PC-9 (cell line): ENCODE measurements around the gene ETNK2. TPM values are rescaled to one million over a fixed set of nuclear protein-coding genes. Genes with fewer than 3 reads are reported as not detected.

Source experiments
- BruUV-seq: library from RNA; stranded (reverse); fragments of 400-500 nt; replicated peaks from 2 replicates; lab custom pipeline; 2021; lab: Mats Ljungman, UMichigan
- CTCF ChIA-PET: fragments of 300-600 bp; sonication (Branson Sonifier 250); formaldehyde crosslinking; loops from one replicate; lab custom pipeline; 2022; ENCODE audit warnings: antibody characterized with exemption; lab: Charles Lee
- POLR2A ChIA-PET: fragments of 300-600 bp; sonication (Branson Sonifier 250); formaldehyde crosslinking; loops from one replicate; lab custom pipeline; 2022; ENCODE audit warnings: antibody characterized with exemption; ENCODE audit not compliant: unreplicated experiment; lab: Charles Lee
- DNase-seq, 2 experiments: peaks; one replicate each; pipeline versions ENCODE4 v3.0.0 to v3.0.0-alpha.2; 2015 to 2022; ENCODE audit warnings: mixed read lengths in 1 of 2
- H2AFZ ChIP-seq: fragments of 200-600 bp; sonication (generic); 2 replicates; pipeline ENCODE4 v1.8.1; 2017; ENCODE audit warnings: antibody characterized with exemption
- H3F3A ChIP-seq: fragments of 200-600 bp; sonication (generic); 2 replicates; pipeline ENCODE4 v1.8.1; 2017; ENCODE audit warnings: antibody characterized with exemption, mild to moderate bottlenecking, low read depth; ENCODE audit not compliant: insufficient read depth
- H3K27ac ChIP-seq: fragments of 200-600 bp; sonication (generic); 2 replicates; pipeline ENCODE4 v1.6.1; 2016; ENCODE audit warnings: mixed run types
- H3K27me3 ChIP-seq: fragments of 200-600 bp; sonication (generic); 2 replicates; pipeline ENCODE4 v1.6.1; 2016; ENCODE audit warnings: low read depth, mixed run types; ENCODE audit not compliant: insufficient read depth
- H3K36me3 ChIP-seq: fragments of 200-600 bp; sonication (generic); 2 replicates; pipeline ENCODE4 v1.6.1; 2016; ENCODE audit warnings: low read depth, mixed run types
- H3K4me1 ChIP-seq: fragments of 200-600 bp; sonication (generic); replicated peaks from 2 replicates; pipeline ENCODE4 v1.6.1; 2016; ENCODE audit warnings: mixed run types; ENCODE audit not compliant: insufficient read depth
- H3K4me2 ChIP-seq: fragments of 200-600 bp; sonication (generic); 2 replicates; pipeline ENCODE4 v1.6.1; 2017; ENCODE audit warnings: mixed run types
- H3K4me3 ChIP-seq: fragments of 200-600 bp; sonication (generic); 2 replicates; pipeline ENCODE4 v1.6.1; 2016; ENCODE audit warnings: mixed run types
- H3K79me2 ChIP-seq: fragments of 200-600 bp; sonication (generic); 2 replicates; pipeline ENCODE4 v1.6.1; 2017; ENCODE audit warnings: low read depth, mixed run types
- H3K9me2 ChIP-seq: fragments of 200-600 bp; sonication (generic); 2 replicates; pipeline ENCODE4 v1.8.1; 2017; ENCODE audit warnings: mild to moderate bottlenecking; ENCODE audit not compliant: insufficient read depth
- H3K9me3 ChIP-seq: fragments of 200-600 bp; sonication (generic); 2 replicates; pipeline ENCODE4 v1.8.1; 2016; ENCODE audit warnings: low read depth; ENCODE audit not compliant: insufficient read depth
- H4K20me1 ChIP-seq: fragments of 200-600 bp; sonication (generic); 2 replicates; pipeline ENCODE4 v1.8.1; 2017; ENCODE audit not compliant: insufficient read depth
- CTCF ChIP-seq: fragments of 200-600 bp; sonication (generic); conservative IDR thresholded peaks from 2 replicates; pipeline ENCODE4 v1.6.1; 2017; ENCODE audit warnings: mixed run types, antibody characterized with exemption, mild to moderate bottlenecking, moderate library complexity
- EZH2 ChIP-seq: fragments of 200-600 bp; sonication (generic); IDR thresholded peaks from 2 replicates; pipeline ENCODE4 v1.8.0; 2017; ENCODE audit warnings: antibody characterized with exemption, low read depth
- intact Hi-C: fragments of 100-400 bp; cut with micrococcal nuclease; formaldehyde crosslinking; loops from one replicate; pipeline ENCODE4 v1.10.0; 2022; ENCODE audit not compliant: unreplicated experiment
- total RNA-seq: library from RNA; stranded (reverse); gene quantifications from 2 replicates; pipeline ENCODE4 v1.2.3, GENCODE V29; 2021

The ETNK2 gene
- total RNA-seq, 1 experiment from 2014 or later = 16.3 TPM

GRCh38 chr1:204176049-204176448, 24.2 kb upstream of the ETNK2 start:
- no peak for DNase-seq
- no TSS peak for BruUV-seq

GRCh38 chr1:204174958-204175357, 23.1 kb upstream of the ETNK2 start:
- Histone ChIP-seq H3K36me3 (peaks cover 16% of the 10 kb centered on the region), H3K27me3 (no peaks in the 10 kb centered on the region), H3K79me2 (peaks cover 53% of the 10 kb centered on the region), H3K27ac (peak overlapping the region; percentile 43), H3K9me3 (peaks cover 9% of the 10 kb centered on the region), H3K4me1 (peaks cover 84% of the 10 kb centered on the region), H3K9me2 (no peaks in the 10 kb centered on the region), H3K4me2 (peak overlapping the region; percentile 97), H2AFZ (no peak overlapping the region), H3F3A (peaks cover 28% of the 10 kb centered on the region), H3K4me3 (peak overlapping the region; percentile 82), H4K20me1 (no peaks in the 10 kb centered on the region)
- POLR2A ChIA-PET = interaction anchor here (0.6 to 0.8 kb wide), 2 partner anchors 44 to 156 kb away, joined by 4 read pairs; no protein-coding TSS in a partner anchor
- CTCF ChIA-PET = interaction anchor here (1.1 kb wide), 1 partner anchor 40 kb away, joined by 3 read pairs; no protein-coding TSS in a partner anchor
- TF ChIP-seq EZH2 (no peak), CTCF (no peak)
- no TSS peak for BruUV-seq
- intact Hi-C loops = loop anchor here (5.0 kb wide), 1 partner anchor 332 kb away; no protein-coding TSS in a partner anchor
- peak in 1 of 2 experiments; percentile 85 for DNase-seq

More at GRCh38 chr1:204176049-204176448, 24.2 kb upstream of the ETNK2 start:
- peak overlapping the region; percentile 82 for H3K4me3 ChIP-seq
- H4K20me1 ChIP-seq = no peaks in the 10 kb centered on the region
- peaks cover 19% of the 10 kb centered on the region for H3F3A ChIP-seq
- H3K27ac ChIP-seq = peak overlapping the region; percentile 43; the same call in 1 of the 2 replicates
- no peaks in the 10 kb centered on the region; the same call in 1 of the 2 replicates for H3K9me3 ChIP-seq
- peak overlapping the region; percentile 97 for H3K4me2 ChIP-seq
- no peaks in the 10 kb centered on the region for H3K9me2 ChIP-seq
- ChIA-PET CTCF (interaction anchor here (0.6 to 1.1 kb wide), 2 partner anchors 39 to 186 kb away, joined by 3 read pairs; no protein-coding TSS in a partner anchor), POLR2A (no interaction called here)
- peaks cover 10% of the 10 kb centered on the region for H3K36me3 ChIP-seq
- H3K27me3 ChIP-seq = no peaks in the 10 kb centered on the region
- peaks cover 85% of the 10 kb centered on the region for H3K4me1 ChIP-seq
- intact Hi-C loops = no loop called here
- no peak overlapping the region; the same call in 1 of the 2 replicates for H2AFZ ChIP-seq
- TF ChIP-seq CTCF = no peak
- TF ChIP-seq EZH2 = no peak
- peaks cover 53% of the 10 kb centered on the region for H3K79me2 ChIP-seq

GRCh38 chr1:204172404-204173029, 20.7 kb upstream of the ETNK2 start:
- Histone ChIP-seq H3K79me2 (peaks cover 34% of the 10 kb centered on the region), H3K4me1 (peaks cover 61% of the 10 kb centered on the region), H3K4me3 (no peak overlapping the region), H2AFZ (peak overlapping the region; percentile 63), H3F3A (peaks cover 22% of the 10 kb centered on the region), H3K36me3 (peaks cover 10% of the 10 kb centered on the region; the same call in 1 of the 2 replicates), H3K9me3 (peaks cover 24% of the 10 kb centered on the region), H3K27ac (peak overlapping the region; percentile 88), H3K27me3 (no peaks in the 10 kb centered on the region), H3K9me2 (no peaks in the 10 kb centered on the region), H3K4me2 (peak overlapping the region; percentile 37), H4K20me1 (no peaks in the 10 kb centered on the region)
- ChIA-PET CTCF (interaction anchor here (0.9 to 1.6 kb wide), 2 partner anchors 18 to 26 kb away, joined by 3 to 5 read pairs; no protein-coding TSS in a partner anchor), POLR2A (interaction anchor here (0.6 kb wide), 3 partner anchors 140 to 302 kb away, joined by 5 to 9 read pairs (median 8); no protein-coding TSS in a partner anchor)
- intact Hi-C loops = loop anchor here (2.0 to 5.0 kb wide), 2 partner anchors 18 to 335 kb away; no protein-coding TSS in a partner anchor
- no TSS peak for BruUV-seq
- no peak for DNase-seq
- TF ChIP-seq EZH2 = no peak
- no peak for TF ChIP-seq CTCF
